BJ (cell line): ENCODE results near the gene TFF1. TPM values are rescaled to one million over a fixed set of nuclear protein-coding genes. Genes with fewer than 3 reads are reported as not detected.

ENCODE experiments used
- CTCF ChIA-PET: fragments of 350-600 bp; formaldehyde crosslinking; extraction: SDS; loops from one replicate; lab custom pipeline; 2021; ENCODE audit warnings: antibody characterized with exemption, inconsistent platforms; lab: Yijun Ruan, JAX
- POLR2A ChIA-PET: fragments of 300-600 bp; sonication (Branson Sonifier 250); formaldehyde crosslinking; extraction: SDS; loops from one replicate; lab custom pipeline; 2021; ENCODE audit warnings: antibody characterized with exemption; lab: Charles Lee
- DNase-seq: peaks from one replicate; pipeline ENCODE4 v3.0.0-alpha.2; 2011; ENCODE audit warnings: low read depth
- H3K27me3 ChIP-seq: 2 replicates; pipeline ENCODE4 v1.6.0; 2011; ENCODE audit warnings: low read length; ENCODE audit not compliant: control insufficient read depth, insufficient read depth
- H3K36me3 ChIP-seq: 2 replicates; pipeline ENCODE4 v1.5.1; 2011; ENCODE audit warnings: low read length; ENCODE audit not compliant: control insufficient read depth, insufficient read depth
- H3K4me3 ChIP-seq: 2 replicates; pipeline ENCODE4 v1.5.1; 2011; ENCODE audit warnings: low read depth, mild to moderate bottlenecking, control low read depth, low read length
- polyA plus RNA-seq: library from polyadenylated mRNA; depleted of rRNA; stranded (reverse); fragments of >200 nt; gene quantifications from 2 replicates; pipeline ENCODE4 v1.2.3, GENCODE V29; 2011
- TF ChIP-seq, protein P1 (sequence below): IDR thresholded peaks from 2 replicates; pipeline ENCODE4 v1.5.1; 2011; ENCODE audit warnings: low read depth, mild to moderate bottlenecking, control low read depth, inconsistent platforms, low read length, moderate library complexity; ENCODE audit not compliant: insufficient read depth

The TFF1 gene
- polyA plus RNA-seq, 1 experiment = not detected

DNA sequence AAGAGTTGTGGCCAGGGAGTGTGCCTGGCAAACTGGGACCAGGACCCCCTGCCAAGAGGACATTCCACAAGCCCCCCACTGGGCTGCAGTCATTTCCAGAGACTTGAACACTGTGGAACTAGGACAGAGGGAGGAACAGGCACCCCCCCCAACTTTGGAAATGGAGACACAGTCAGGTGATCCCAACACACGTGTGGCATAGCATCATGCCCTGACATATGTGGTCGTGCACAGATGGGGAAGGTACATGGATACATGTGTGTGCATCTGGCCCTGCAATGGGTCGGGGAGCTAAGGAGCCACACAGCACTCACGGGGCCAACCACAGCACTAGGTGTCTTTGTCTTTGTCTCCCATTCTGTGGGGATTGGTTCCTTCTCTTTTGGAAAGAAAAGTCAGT lies 44.5 kb downstream of the TFF1 start:
- ChIA-PET POLR2A (no interaction called here), CTCF (interaction anchor here (0.6 to 1.3 kb wide), 2 partner anchors 9 to 187 kb away, joined by 3 to 4 read pairs; no protein-coding TSS in a partner anchor)
- TF ChIP-seq, protein P1, sequence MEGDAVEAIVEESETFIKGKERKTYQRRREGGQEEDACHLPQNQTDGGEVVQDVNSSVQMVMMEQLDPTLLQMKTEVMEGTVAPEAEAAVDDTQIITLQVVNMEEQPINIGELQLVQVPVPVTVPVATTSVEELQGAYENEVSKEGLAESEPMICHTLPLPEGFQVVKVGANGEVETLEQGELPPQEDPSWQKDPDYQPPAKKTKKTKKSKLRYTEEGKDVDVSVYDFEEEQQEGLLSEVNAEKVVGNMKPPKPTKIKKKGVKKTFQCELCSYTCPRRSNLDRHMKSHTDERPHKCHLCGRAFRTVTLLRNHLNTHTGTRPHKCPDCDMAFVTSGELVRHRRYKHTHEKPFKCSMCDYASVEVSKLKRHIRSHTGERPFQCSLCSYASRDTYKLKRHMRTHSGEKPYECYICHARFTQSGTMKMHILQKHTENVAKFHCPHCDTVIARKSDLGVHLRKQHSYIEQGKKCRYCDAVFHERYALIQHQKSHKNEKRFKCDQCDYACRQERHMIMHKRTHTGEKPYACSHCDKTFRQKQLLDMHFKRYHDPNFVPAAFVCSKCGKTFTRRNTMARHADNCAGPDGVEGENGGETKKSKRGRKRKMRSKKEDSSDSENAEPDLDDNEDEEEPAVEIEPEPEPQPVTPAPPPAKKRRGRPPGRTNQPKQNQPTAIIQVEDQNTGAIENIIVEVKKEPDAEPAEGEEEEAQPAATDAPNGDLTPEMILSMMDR = no peak
- DNase-seq = no peak
- Histone ChIP-seq H3K27me3 (peaks cover 2% of the 10 kb centered on the region), H3K36me3 (no peaks in the 10 kb centered on the region), H3K4me3 (no peak overlapping the region)

- CTCF ChIA-PET = interaction anchor here (3.4 kb wide), 1 partner anchor 11 kb away, joined by 19 read pairs; no protein-coding TSS in a partner anchor
Observed at GRCh38 chr21:42321231-42321630, 45.1 kb downstream of the TFF1 start.

GRCh38 chr21:42320791-42321190 lies 45.5 kb downstream of the TFF1 start:
- ChIA-PET CTCF (interaction anchor here (3.4 kb wide), 1 partner anchor 11 kb away, joined by 19 read pairs; no protein-coding TSS in a partner anchor), POLR2A (no interaction called here)
- DNase-seq = no peak
- H3K36me3 ChIP-seq = no peaks in the 10 kb centered on the region
- TF ChIP-seq, protein P1 = no peak
- H3K27me3 ChIP-seq = peaks cover 2% of the 10 kb centered on the region
- H3K4me3 ChIP-seq = no peak overlapping the region

More at GRCh38 chr21:42321231-42321630, 45.1 kb downstream of the TFF1 start:
- Histone ChIP-seq H3K27me3 (peaks cover 2% of the 10 kb centered on the region), H3K36me3 (no peaks in the 10 kb centered on the region), H3K4me3 (no peak overlapping the region)
- TF ChIP-seq, protein P1 = no peak
- POLR2A ChIA-PET = no interaction called here
- no peak for DNase-seq

DNA sequence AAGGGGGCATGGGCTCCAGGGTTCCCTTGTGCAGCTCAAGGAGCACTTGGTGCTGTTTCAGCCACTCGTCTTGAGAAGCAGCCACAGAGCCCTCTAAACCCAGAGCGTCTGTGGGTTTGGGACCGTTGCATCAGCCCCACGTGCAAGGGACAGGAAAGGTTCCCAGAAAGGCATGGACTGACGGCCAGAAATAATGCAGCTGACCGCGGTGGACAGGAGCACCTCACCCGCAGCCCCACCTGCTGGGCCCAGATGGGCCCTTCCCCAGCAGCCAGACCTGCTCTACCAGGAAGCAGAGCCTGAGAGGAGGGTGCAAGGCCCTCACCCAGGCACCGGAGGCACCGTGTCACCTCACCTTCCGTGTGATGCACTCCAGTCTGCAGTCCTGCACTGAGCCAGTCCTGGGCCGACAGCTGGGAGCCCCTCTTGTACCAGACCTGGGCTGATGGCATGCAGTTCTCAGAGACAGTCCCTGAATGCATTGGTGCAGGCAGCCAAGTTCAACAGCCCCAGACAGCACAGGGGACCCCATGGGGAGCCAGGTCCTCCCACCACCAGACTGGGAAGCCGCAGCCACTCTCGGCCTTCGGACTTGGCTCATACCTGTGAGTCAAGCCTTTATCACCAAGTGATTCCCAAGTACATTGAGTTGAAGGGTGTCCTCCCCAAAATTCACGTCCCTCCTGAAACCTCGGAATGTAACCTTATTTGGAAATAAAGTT lies 46.3 kb downstream of the TFF1 start:
- Histone ChIP-seq H3K36me3 (no peaks in the 10 kb centered on the region), H3K27me3 (peaks cover 2% of the 10 kb centered on the region; the same call in 1 of the 2 replicates), H3K4me3 (no peak overlapping the region)
- ChIA-PET POLR2A (no interaction called here), CTCF (interaction anchor here (1.8 to 3.4 kb wide), 2 partner anchors 10 to 61 kb away, joined by 4 to 19 read pairs; no protein-coding TSS in a partner anchor)
- TF ChIP-seq, protein P1 = no peak
- DNase-seq = no peak

GRCh38 chr21:42319376-42319775 lies 47.0 kb downstream of the TFF1 start:
- CTCF ChIA-PET = interaction anchor here (1.8 to 3.4 kb wide), 2 partner anchors 9 to 61 kb away, joined by 4 to 19 read pairs; no protein-coding TSS in a partner anchor
- DNase-seq = no peak
- no peaks in the 10 kb centered on the region for H3K27me3 ChIP-seq
- POLR2A ChIA-PET = no interaction called here
- H3K36me3 ChIP-seq = no peaks in the 10 kb centered on the region
- no peak overlapping the region for H3K4me3 ChIP-seq
- TF ChIP-seq, protein P1 = no peak
